Measurements from ENCODE around the gene PODXL2. TPM values are rescaled to one million over a fixed set of nuclear protein-coding genes. Genes with fewer than 3 reads are reported as not detected.
A peak's percentile ranks its signal among the peaks of the same experiment; 100 is the strongest.

The PODXL2 gene
- total and polyA plus RNA-seq, 2 of the 8 experiments (the other 6 are each of a cell fraction or from before 2014, with no cell fraction given): 27.6 to 31.6 TPM

DNA sequence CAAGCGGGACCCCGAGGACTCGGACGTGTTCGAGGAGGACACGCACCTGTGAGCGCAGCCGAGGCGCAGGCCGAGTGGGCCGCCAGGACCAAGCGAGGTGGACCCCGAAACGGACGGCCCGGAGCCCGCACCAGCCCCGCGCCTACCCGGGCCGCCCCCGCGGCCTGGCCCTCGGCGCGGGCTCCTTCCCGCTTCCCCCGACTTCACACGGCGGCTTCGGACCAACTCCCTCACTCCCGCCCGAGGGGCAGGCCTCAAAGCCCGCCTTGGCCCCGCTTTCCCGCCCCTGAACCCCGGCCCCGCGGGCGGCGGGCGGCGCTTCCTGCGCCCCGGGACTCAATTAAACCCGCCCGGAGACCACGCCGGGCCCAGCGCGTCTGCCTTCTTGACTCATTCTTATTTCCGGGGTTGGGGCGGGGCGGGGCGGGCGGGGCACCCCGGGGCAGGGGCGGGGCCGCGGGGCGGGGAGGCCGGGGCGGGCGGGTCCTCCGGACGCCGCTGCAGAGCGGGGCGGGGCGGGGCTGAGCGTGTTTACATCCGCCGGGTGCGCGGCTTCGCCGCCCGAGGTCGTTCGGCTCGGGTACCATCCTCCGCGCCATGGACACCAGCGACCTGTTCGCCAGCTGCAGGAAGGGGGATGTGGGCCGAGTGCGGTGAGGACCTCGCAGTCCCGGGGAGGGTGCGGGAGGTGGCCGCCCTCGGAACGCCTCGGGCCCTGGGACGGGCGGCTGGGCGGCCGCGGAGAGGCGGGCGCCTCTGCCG is 43.6 kb downstream of the PODXL2 start, which contains the start of gene ABTB1 (continued):
- no peak for TF ChIP-seq KDM5A (IDR thresholded peaks at IDR 0.05; ENCODE audit: low read length)
- TF ChIP-seq, protein P1, sequence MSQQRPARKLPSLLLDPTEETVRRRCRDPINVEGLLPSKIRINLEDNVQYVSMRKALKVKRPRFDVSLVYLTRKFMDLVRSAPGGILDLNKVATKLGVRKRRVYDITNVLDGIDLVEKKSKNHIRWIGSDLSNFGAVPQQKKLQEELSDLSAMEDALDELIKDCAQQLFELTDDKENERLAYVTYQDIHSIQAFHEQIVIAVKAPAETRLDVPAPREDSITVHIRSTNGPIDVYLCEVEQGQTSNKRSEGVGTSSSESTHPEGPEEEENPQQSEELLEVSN (IDR thresholded peaks at IDR 0.05): 0 out of 2 replicates have a peak, but pooled peaks have one; percentile 47
- no peak for TF ChIP-seq BRCA1 (IDR thresholded peaks at IDR 0.05; ENCODE audit: low read depth, low read length)

All from H1 (cell line).